Neural progenitor cell (in vitro differentiated cells): ENCODE data around the gene CD300LD.

ENCODE experiments used
- EZH2 ChIP-seq: fragments of 200-600 bp; sonication (generic); IDR thresholded peaks from 2 replicates; pipeline ENCODE4 v1.6.1; 2017; ENCODE audit warnings: antibody characterized with exemption, mild to moderate bottlenecking, moderate library complexity
- EZH2phosphoT487 ChIP-seq: fragments of 200-600 bp; sonication (generic); IDR thresholded peaks from 2 replicates; pipeline ENCODE4 v1.6.1; 2017; ENCODE audit warnings: antibody characterized with exemption
- TF ChIP-seq, protein P1 (sequence below): fragments of 200-600 bp; sonication (generic); IDR thresholded peaks from 2 replicates; pipeline ENCODE4 v1.5.1; 2017; ENCODE audit warnings: antibody characterized with exemption, mild to moderate bottlenecking

DNA sequence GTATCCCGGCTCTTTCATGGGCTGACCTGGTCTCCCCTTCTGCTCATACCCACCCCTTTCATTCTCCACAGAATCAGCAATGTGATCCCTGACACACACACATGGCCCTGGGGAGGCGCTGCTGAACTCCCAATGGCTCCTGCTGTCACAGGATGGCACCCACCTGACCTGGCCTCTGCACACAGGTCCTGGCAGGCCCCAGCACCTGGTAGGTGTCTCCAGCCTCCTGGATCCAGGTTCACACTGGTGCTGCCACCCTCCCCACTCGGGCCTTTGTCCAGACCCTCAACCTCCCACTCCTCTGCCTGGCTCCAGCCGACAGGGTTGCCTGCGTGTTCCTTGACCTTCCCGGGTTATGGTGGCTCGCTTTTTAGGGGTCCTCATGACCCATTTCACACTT is 44.8 kb downstream of the CD300LD start:
- TF ChIP-seq EZH2 (no peak), EZH2phosphoT487 (no peak)
- TF ChIP-seq, protein P1, sequence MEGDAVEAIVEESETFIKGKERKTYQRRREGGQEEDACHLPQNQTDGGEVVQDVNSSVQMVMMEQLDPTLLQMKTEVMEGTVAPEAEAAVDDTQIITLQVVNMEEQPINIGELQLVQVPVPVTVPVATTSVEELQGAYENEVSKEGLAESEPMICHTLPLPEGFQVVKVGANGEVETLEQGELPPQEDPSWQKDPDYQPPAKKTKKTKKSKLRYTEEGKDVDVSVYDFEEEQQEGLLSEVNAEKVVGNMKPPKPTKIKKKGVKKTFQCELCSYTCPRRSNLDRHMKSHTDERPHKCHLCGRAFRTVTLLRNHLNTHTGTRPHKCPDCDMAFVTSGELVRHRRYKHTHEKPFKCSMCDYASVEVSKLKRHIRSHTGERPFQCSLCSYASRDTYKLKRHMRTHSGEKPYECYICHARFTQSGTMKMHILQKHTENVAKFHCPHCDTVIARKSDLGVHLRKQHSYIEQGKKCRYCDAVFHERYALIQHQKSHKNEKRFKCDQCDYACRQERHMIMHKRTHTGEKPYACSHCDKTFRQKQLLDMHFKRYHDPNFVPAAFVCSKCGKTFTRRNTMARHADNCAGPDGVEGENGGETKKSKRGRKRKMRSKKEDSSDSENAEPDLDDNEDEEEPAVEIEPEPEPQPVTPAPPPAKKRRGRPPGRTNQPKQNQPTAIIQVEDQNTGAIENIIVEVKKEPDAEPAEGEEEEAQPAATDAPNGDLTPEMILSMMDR, result no peak
